Mucosa of descending colon (tissue), 3 donors: Measurements from ENCODE around the gene GPR75. TPM values are rescaled to one million over a fixed set of nuclear protein-coding genes. Genes with fewer than 3 reads are reported as not detected.
A peak's percentile ranks its signal among the peaks of the same experiment; 100 is the strongest.

Source experiments
- ATAC-seq: fragments of 200-7000 bp; cut with Tn5 transposase; one replicate; pipeline ENCODE4 v1.9.1; 2020; ENCODE audit warnings: mild to moderate bottlenecking, moderate library complexity
- DNase-seq, 3 donors: peaks; one replicate each; pipeline ENCODE4 v3.0.0-alpha.2; 2020
- H3K36me3 ChIP-seq: fragments of 200-600 bp; one replicate; pipeline ENCODE4 v1.8.0; 2021; ENCODE audit warnings: low read depth, mild to moderate bottlenecking
- H3K4me1 ChIP-seq: fragments of 200-600 bp; one replicate; pipeline ENCODE4 v1.8.0; 2021; ENCODE audit warnings: low read depth, mild to moderate bottlenecking
- H3K4me3 ChIP-seq: fragments of 200-600 bp; one replicate; pipeline ENCODE4 v1.8.0; 2021; ENCODE audit warnings: mild to moderate bottlenecking
- H3K9me3 ChIP-seq: fragments of 200-600 bp; one replicate; pipeline ENCODE4 v1.8.0; 2021; ENCODE audit warnings: mild to moderate bottlenecking
- intact Hi-C, 2 donors: fragments of 100-400 bp; cut with DNase I in 1 of 2; cut with micrococcal nuclease in 1 of 2; formaldehyde crosslinking; loops; one replicate each; pipeline versions ENCODE4 v1.11.0 to v1.11.1; 2022; cut with DNase I, micrococcal nuclease
- long read RNA-seq, 2 donors: library from polyadenylated mRNA; unstranded; transcript quantifications; one replicate each; pipeline ENCODE4 v2.0.0, GENCODE V29; 2019 to 2021
- total RNA-seq, 3 donors: library from RNA; stranded (reverse); fragmentation: NEBNext Ultra II Directional in 2 of 3; extraction: Animal tissue kit (Norgen Biotek cat#: 25700) in 2 of 3; gene quantifications; one replicate each; pipeline versions ENCODE4 v1.2.1 to v1.2.4, GENCODE V29; 2021 to 2023
- TF ChIP-seq, protein P1 (sequence below): fragments of 200-600 bp; IDR thresholded peaks from one replicate; pipeline ENCODE4 v1.8.0; 2022; ENCODE audit warnings: antibody characterized with exemption, mild to moderate bottlenecking
- donor health status: DM: no; HTN: no; CAD: no; lungs with moderate emphysema.
- donor health status: DM: no; HTN: no; CAD: no.
- donor health status: DM: no; HTN: yes; CAD: no.

The GPR75 gene
- total RNA-seq = 1 to 10 TPM; 1.3 to 2.9 (median 2.1) TPM
- long read RNA-seq, donor 1 = 0 reads
- long read RNA-seq, donor 2 = 0 reads

DNA sequence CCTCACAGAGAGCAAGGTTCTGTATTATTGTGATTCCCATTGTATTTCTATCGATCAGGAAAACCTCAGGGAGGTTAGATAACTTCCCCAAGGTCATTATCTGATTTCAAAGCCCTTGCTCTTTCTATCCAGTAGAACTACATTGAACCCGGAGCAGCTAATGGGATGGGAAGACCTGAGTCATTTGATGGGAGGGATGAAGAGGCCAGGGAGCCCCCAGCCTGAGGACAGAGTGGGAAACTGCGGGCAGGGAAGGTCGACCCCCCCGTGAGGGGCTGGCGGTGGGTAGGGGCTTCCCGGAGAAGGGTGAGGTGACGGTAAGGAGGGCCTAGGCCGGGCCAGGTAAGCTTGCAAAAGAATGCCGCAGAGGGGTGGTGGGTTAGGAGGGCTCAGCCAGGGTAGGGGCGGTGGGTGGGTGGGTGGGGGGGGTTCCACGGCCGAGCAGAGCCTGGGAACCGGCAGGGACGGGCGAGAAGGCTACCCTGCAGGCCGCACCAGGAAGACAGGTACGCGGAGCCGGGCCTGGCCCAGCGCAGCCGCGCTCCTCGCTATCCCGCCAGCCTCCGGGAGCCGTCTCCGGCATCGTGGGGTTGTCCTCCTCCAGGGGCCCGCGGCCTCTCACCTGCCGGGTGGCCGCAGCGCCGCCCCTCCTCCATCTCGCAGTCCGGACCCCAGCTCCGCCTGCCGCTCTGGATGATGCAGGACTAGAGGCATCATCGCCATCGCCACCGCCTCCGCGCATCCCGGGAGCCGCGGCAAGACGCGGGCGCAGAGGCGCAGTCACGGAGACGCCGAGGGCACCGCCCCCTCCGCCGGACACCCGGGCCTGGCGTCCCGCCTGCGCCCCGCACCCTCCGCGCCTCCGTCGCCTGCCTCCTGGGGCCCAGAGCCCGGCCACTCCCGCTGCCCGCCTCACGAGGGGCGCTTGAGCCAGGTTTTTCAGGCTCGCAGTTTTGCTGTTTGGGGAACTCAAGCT is at the start of gene GPR75:
GPR75 (minus strand) TSS at position 762 of the 976 bp plus-strand sequence. CDS start 5,211 bp downstream, outside the sequence.
- no peaks in the 10 kb centered on the region for H3K9me3 ChIP-seq
- DNase-seq (peak; percentile 12 to 49 (median 39)), ATAC-seq (peak; percentile 78)
- intact Hi-C loops = no loop called here
- H3K4me3 ChIP-seq = no peak within 1 kb of the TSS
- no peaks in the 10 kb centered on the region for H3K36me3 ChIP-seq
- H3K4me1 ChIP-seq = peaks cover 4% of the 10 kb centered on the region
- TF ChIP-seq, protein P1, sequence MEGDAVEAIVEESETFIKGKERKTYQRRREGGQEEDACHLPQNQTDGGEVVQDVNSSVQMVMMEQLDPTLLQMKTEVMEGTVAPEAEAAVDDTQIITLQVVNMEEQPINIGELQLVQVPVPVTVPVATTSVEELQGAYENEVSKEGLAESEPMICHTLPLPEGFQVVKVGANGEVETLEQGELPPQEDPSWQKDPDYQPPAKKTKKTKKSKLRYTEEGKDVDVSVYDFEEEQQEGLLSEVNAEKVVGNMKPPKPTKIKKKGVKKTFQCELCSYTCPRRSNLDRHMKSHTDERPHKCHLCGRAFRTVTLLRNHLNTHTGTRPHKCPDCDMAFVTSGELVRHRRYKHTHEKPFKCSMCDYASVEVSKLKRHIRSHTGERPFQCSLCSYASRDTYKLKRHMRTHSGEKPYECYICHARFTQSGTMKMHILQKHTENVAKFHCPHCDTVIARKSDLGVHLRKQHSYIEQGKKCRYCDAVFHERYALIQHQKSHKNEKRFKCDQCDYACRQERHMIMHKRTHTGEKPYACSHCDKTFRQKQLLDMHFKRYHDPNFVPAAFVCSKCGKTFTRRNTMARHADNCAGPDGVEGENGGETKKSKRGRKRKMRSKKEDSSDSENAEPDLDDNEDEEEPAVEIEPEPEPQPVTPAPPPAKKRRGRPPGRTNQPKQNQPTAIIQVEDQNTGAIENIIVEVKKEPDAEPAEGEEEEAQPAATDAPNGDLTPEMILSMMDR = no peak

DNA sequence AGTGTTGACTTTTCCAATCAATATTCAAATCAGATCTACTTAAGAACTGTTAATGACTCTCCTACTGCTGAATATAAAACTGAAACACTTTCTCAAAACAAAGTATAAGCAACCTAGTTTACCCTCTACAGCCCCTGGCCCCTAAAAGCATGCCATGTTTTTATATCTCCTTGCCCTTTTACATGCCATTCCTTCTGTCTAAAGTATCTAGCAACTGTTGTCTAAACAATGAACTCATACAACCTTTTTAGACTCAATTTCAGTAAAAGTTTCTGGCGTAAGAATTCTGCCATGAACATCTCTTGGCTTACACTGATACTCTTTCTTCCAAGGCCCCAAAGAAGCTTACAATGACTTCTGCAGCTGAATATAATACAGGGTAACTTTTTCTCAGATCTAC is 47.8 kb upstream of the GPR75 start:
- Histone ChIP-seq H3K4me1 (no peaks in the 10 kb centered on the region), H3K9me3 (no peaks in the 10 kb centered on the region), H3K36me3 (no peaks in the 10 kb centered on the region), H3K4me3 (no peak overlapping the region)
- intact Hi-C loops = no loop called here
- no peak for ATAC-seq
- TF ChIP-seq, protein P1 = no peak
- DNase-seq = no peak

DNA sequence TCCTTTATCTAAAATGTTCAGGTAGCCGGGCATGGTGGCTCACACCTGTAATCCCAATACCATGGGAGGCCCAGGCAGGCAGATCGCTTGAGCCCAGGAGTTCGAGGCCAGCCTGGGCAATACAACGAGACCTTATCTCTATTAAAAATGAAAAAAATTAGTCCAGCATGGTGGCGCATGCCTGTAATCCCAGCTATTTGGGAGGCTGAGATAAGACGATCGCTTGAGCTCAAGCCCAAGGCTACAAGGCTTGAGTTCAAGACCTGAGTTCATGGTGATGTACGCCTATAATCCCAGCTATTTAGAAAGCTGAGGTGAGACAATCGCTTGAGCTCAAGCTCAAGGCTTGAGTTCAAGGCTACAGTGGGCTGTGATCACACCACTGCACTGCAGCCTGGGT is 45.6 kb upstream of the GPR75 start:
- intact Hi-C loops = no loop called here
- H3K9me3 ChIP-seq = no peaks in the 10 kb centered on the region
- TF ChIP-seq, protein P1 = no peak
- ATAC-seq (no peak), DNase-seq (no peak)
- H3K4me1 ChIP-seq = no peaks in the 10 kb centered on the region
- H3K4me3 ChIP-seq = no peak overlapping the region
- H3K36me3 ChIP-seq = no peaks in the 10 kb centered on the region

DNA sequence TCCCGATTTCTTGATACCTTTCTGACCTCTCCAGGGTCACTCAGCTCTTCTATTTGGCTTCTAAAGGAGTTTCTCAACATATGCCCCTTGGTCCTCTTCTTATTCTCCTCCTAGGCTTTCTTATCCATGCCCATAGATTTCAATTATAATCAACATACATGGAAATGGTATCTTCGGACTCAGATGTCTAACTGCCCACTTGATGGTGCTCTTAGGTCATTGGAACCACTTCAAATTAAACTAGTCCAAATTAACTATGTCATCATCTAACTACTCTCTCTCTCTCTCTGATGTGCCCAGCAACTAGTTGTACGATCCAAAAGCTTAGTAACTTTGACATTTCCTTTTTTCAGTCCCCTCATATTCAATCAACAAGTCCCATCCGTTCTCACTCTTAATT is 43.2 kb upstream of the GPR75 start:
- Histone ChIP-seq H3K4me3 (no peak overlapping the region), H3K36me3 (no peaks in the 10 kb centered on the region), H3K9me3 (no peaks in the 10 kb centered on the region), H3K4me1 (no peaks in the 10 kb centered on the region)
- TF ChIP-seq, protein P1 = no peak
- ATAC-seq (no peak), DNase-seq (no peak)
- intact Hi-C loops = no loop called here

DNA sequence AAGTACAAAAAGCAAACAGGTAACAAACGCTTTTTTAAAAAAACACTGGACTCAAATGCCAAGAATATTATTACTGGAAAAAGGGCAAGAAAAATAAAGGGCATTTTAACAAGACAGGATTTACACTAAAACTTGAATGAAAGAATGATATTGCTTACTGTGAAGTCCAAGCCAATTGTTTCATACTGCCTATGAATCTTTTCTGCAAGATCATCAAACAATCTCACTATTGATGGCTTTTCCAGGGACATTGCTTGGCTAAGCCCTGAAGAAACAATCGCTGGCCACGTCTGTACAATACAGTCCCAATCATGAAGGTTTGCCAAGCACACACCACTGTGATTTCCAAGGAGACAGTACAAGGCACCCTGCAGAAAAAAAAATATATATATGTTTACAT is 41.4 kb upstream of the GPR75 start:
- intact Hi-C loops = no loop called here
- Histone ChIP-seq H3K9me3 (no peaks in the 10 kb centered on the region), H3K36me3 (no peaks in the 10 kb centered on the region), H3K4me3 (no peak overlapping the region), H3K4me1 (no peaks in the 10 kb centered on the region)
- DNase-seq = no peak
- TF ChIP-seq, protein P1 = no peak
- no peak for ATAC-seq
